HCT116 (cell line): ENCODE data around the gene C2CD2. TPM values are rescaled to one million over a fixed set of nuclear protein-coding genes. Genes with fewer than 3 reads are reported as not detected.

Experiments used
- ATAC-seq: fragments of 200-7000 bp; cut with Tn5 transposase; 2 replicates; pipeline ENCODE4 v1.9.1; 2020; ENCODE audit warnings: mild to moderate bottlenecking, moderate library complexity
- BruUV-seq: library from RNA; stranded (reverse); fragments of 400-500 nt; replicated peaks from 2 replicates; lab custom pipeline; 2021; lab: Mats Ljungman, UMichigan
- CTCF ChIA-PET: fragments of 300-600 bp; sonication (Branson Sonifier 250); formaldehyde crosslinking; loops from one replicate; lab custom pipeline; 2021; ENCODE audit warnings: antibody characterized with exemption; lab: Charles Lee
- POLR2A ChIA-PET: fragments of 300-600, 350-600 bp; sonication (Branson Sonifier 250); formaldehyde crosslinking; loops from one replicate; lab custom pipeline; 2021; ENCODE audit warnings: antibody characterized with exemption; lab: Charles Lee
- RAD21 ChIA-PET, 2 experiments: fragments of 300-600 bp; sonication (Branson Sonifier 250); formaldehyde crosslinking; loops; one replicate each; lab custom pipeline; 2023; ENCODE audit warnings: low total read pairs in 2 of 2; ENCODE audit not compliant: uncharacterized antibody in 2 of 2, unreplicated experiment in 2 of 2, low non-redundant PET in 1 of 2; lab: Charles Lee
- DNase-seq: peaks from one replicate; pipeline ENCODE4 v3.0.0-alpha.2; 2010; ENCODE audit warnings: low read depth, low spot score
- H2AFZ ChIP-seq: fragments of 200-600 bp; shearing (Covaris generic), sonication (generic); 2 replicates; pipeline ENCODE4 v1.6.1; 2017; ENCODE audit warnings: low read depth, mixed run types, mixed read lengths, antibody characterized with exemption, low read length; ENCODE audit not compliant: poor library complexity, severe bottlenecking
- H3K27ac ChIP-seq: 2 replicates; pipeline ENCODE4 v1.5.1; 2012; ENCODE audit warnings: low read depth, low read length
- H3K27me3 ChIP-seq: fragments of 200-600 bp; sonication (generic); 2 replicates; pipeline ENCODE4 v1.6.1; 2016; ENCODE audit warnings: mixed run types, low read length, mixed read lengths; ENCODE audit not compliant: insufficient read depth
- H3K36me3 ChIP-seq, 2 experiments: fragments of 200-500 bp in 1 of 2; fragments of 200-600 bp in 1 of 2; sonication (Bioruptor generic) in 1 of 2; sonication (generic) in 1 of 2; 2 replicates each; pipeline versions ENCODE4 v1.5.1 to v1.6.1; 2014 to 2016; ENCODE audit warnings: low read length in 2 of 2, inconsistent platforms in 1 of 2, mixed read lengths in 1 of 2, mixed run types in 1 of 2; ENCODE audit not compliant: insufficient read depth in 2 of 2, control insufficient read depth in 1 of 2
- H3K4me1 ChIP-seq, 2 experiments: fragments of 200-600 bp in 1 of 2; sonication (generic) in 1 of 2; 2 replicates each; pipeline versions ENCODE4 v1.5.1 to v1.6.1; 2012 to 2017; ENCODE audit warnings: low read length in 2 of 2, inconsistent platforms in 1 of 2, mild to moderate bottlenecking in 1 of 2, mixed read lengths in 1 of 2, mixed run types in 1 of 2, moderate library complexity in 1 of 2; ENCODE audit not compliant: insufficient read depth in 2 of 2, control insufficient read depth in 1 of 2
- H3K4me2 ChIP-seq: fragments of 200-600 bp; sonication (generic); 2 replicates; pipeline ENCODE4 v1.6.1; 2017; ENCODE audit warnings: mixed run types, low read length, mixed read lengths
- H3K4me3 ChIP-seq, 2 experiments: fragments of 200-600 bp in 1 of 2; sonication (generic) in 1 of 2; replicated peaks in 1 of 2; 2 replicates each; pipeline ENCODE4 v1.5.1; 2011 to 2016; ENCODE audit warnings: low read length in 2 of 2, control low read depth in 1 of 2, low read depth in 1 of 2, mild to moderate bottlenecking in 1 of 2, mixed read lengths in 1 of 2, mixed run types in 1 of 2
- H3K79me2 ChIP-seq: fragments of 200-600 bp; sonication (generic); 2 replicates; pipeline ENCODE4 v1.6.1; 2017; ENCODE audit warnings: mild to moderate bottlenecking, mixed run types, low read length, moderate library complexity, mixed read lengths; ENCODE audit not compliant: insufficient read depth
- H3K9ac ChIP-seq: fragments of 200-600 bp; sonication (generic); 2 replicates; pipeline ENCODE4 v1.6.1; 2016; ENCODE audit warnings: low read length, mixed read lengths
- H3K9me2 ChIP-seq: fragments of 200-600 bp; sonication (generic), shearing (Covaris generic); 2 replicates; pipeline ENCODE4 v1.6.1; 2017; ENCODE audit warnings: mixed run types, mild to moderate bottlenecking, moderate library complexity; ENCODE audit not compliant: insufficient read depth
- H3K9me3 ChIP-seq, 2 experiments: fragments of 200-500 bp in 1 of 2; fragments of 200-600 bp in 1 of 2; sonication (Bioruptor generic) in 1 of 2; sonication (generic) in 1 of 2; 2 replicates each; pipeline ENCODE4 v1.6.1; 2014 to 2017; ENCODE audit warnings: low read length in 2 of 2, mixed read lengths in 2 of 2, inconsistent platforms in 1 of 2, low read depth in 1 of 2, mild to moderate bottlenecking in 1 of 2, mixed run types in 1 of 2, moderate library complexity in 1 of 2; ENCODE audit not compliant: control insufficient read depth in 1 of 2, insufficient read depth in 1 of 2
- H4K20me1 ChIP-seq: fragments of 200-600 bp; sonication (generic), shearing (Covaris generic); 2 replicates; pipeline ENCODE4 v1.6.1; 2017; ENCODE audit warnings: mixed run types, mild to moderate bottlenecking, moderate library complexity; ENCODE audit not compliant: insufficient read depth
- EGR1 ChIP-seq: IDR thresholded peaks from 2 replicates; pipeline ENCODE4 v1.6.1; 2012; ENCODE audit warnings: low read depth
- ELF1 ChIP-seq: IDR thresholded peaks from 2 replicates; pipeline ENCODE4 v1.6.1; 2012; ENCODE audit warnings: low read depth, borderline replicate concordance
- EZH2 ChIP-seq: fragments of 200-600 bp; sonication (generic); IDR thresholded peaks from 2 replicates; pipeline ENCODE4 v1.6.1; 2017; ENCODE audit warnings: antibody characterized with exemption, mixed run types
- EZH2phosphoT487 ChIP-seq: fragments of 200-600 bp; IDR thresholded peaks from 2 replicates; pipeline ENCODE4 v1.6.1; 2018; ENCODE audit warnings: antibody characterized with exemption, borderline replicate concordance
- ZFX ChIP-seq: fragments of 450-650 bp; IDR thresholded peaks from 2 replicates; pipeline ENCODE4 v1.6.1; 2017
- ZNF274 ChIP-seq: fragments of 200-500 bp; sonication (Bioruptor generic); IDR thresholded peaks from 2 replicates; pipeline ENCODE4 v1.6.1; 2014; ENCODE audit warnings: mild to moderate bottlenecking, low read depth, low read length, inconsistent platforms
- intact Hi-C: fragments of 100-400 bp; cut with micrococcal nuclease; formaldehyde crosslinking; loops from 2 replicates; pipeline ENCODE4 v1.10.0; 2022
- total RNA-seq: library from RNA; stranded (reverse); gene quantifications from one replicate; pipeline ENCODE4 v1.2.1, GENCODE V29; 2021; ENCODE audit not compliant: unreplicated experiment
- TF ChIP-seq, protein P1 (sequence below): IDR thresholded peaks from 2 replicates; pipeline ENCODE4 v1.6.1; 2012
- TF ChIP-seq, protein P2 (sequence below): IDR thresholded peaks from 2 replicates; pipeline ENCODE4 v1.6.1; 2012; ENCODE audit warnings: low read depth
- TF ChIP-seq, protein P3 (sequence below), 3 experiments: fragments of 200-600 bp in 1 of 3; sonication (generic) in 1 of 3; IDR thresholded peaks in 2 of 3; conservative IDR thresholded peaks in 1 of 3; 2 replicates each; pipeline ENCODE4 v1.5.1; 2012 to 2017; ENCODE audit warnings: low read depth in 2 of 3, low read length in 2 of 3, antibody characterized with exemption in 1 of 3, borderline replicate concordance in 1 of 3, control low read depth in 1 of 3, mild to moderate bottlenecking in 1 of 3, mixed read lengths in 1 of 3, mixed run types in 1 of 3, moderate library complexity in 1 of 3; ENCODE audit not compliant: insufficient read depth in 1 of 3

C2CD2 gene
- total RNA-seq, 1 experiment from 2014 or later: 22.0 TPM

DNA sequence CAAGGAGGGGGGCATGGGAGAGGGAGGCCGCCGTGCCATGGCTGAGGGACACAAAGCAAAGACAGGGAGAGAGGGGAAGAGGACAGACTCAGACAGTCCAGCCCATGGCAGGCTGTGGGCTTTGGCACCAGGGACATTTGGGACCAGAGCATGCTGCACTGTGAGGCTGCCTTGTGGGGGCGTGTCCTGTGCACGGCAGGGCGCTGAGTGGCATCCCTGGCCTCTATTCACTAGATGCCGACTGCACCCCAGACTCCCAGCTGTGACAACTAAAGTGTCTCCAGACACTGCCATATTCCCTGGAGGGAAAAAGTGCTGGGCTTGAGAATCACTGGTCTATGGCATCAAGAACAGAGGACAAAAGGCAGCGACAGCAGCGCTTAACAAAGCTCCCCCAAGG is 56.1 kb downstream of the C2CD2 start (continued):
- no peak for TF ChIP-seq EGR1
- TF ChIP-seq, protein P1, sequence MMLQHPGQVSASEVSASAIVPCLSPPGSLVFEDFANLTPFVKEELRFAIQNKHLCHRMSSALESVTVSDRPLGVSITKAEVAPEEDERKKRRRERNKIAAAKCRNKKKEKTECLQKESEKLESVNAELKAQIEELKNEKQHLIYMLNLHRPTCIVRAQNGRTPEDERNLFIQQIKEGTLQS: no peak
- TF ChIP-seq ELF1: no peak

DNA sequence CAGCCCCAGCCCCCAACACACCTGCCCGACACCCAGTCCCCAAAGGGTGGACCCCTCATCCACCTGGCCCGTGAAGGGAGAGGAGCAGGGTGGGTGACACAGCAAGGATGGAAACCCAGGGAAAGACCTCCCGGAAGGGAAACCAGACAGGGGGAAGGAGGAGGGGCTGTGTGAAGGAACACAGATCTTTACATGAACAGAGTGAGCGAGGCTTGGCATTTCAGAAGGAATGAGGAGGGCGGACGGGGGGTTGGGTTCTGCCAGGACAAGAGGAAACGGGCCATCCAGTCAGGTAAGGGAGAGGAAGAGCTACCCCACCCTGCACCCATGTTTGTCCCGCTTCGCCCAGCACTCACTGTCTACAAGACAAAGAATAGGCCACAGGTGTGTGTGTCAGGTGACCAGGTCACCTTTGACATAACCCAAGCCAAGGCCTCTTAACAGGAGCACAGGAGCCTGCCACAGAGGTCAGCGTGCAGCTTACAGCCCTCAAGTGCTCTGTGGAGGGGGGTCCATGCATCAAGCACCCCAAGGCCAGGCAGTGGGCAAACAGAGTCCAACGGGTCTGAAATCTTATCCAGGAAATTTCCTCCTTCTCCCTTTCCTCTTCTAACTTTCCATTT is 56.7 kb downstream of the C2CD2 start:
- Histone ChIP-seq H3K4me2 (no peak overlapping the region), H3K4me3 (no peak overlapping the region), H3K9me2 (no peaks in the 10 kb centered on the region), H3K9me3 (no peaks in the 10 kb centered on the region), H4K20me1 (no peaks in the 10 kb centered on the region), H3K27me3 (no peaks in the 10 kb centered on the region), H3K27ac (no peak overlapping the region), H2AFZ (no peak overlapping the region), H3K36me3 (peaks cover 0 to 11% of the 10 kb centered on the region in 2 experiments; a peak in 1 of 4 replicates), H3K79me2 (no peaks in the 10 kb centered on the region), H3K9ac (no peak overlapping the region), H3K4me1 (peaks cover 0 to 6% of the 10 kb centered on the region in 2 experiments; a peak in 1 of 4 replicates)
- TF ChIP-seq EZH2phosphoT487 (no peak), ELF1 (no peak)
- POLR2A ChIA-PET: no interaction called here
- CTCF ChIA-PET: no interaction called here
- BruUV-seq: no TSS peak
- RAD21 ChIA-PET: no interaction called here
- intact Hi-C loops: no loop called here
- DNase-seq (no peak), ATAC-seq (no peak)

DNA sequence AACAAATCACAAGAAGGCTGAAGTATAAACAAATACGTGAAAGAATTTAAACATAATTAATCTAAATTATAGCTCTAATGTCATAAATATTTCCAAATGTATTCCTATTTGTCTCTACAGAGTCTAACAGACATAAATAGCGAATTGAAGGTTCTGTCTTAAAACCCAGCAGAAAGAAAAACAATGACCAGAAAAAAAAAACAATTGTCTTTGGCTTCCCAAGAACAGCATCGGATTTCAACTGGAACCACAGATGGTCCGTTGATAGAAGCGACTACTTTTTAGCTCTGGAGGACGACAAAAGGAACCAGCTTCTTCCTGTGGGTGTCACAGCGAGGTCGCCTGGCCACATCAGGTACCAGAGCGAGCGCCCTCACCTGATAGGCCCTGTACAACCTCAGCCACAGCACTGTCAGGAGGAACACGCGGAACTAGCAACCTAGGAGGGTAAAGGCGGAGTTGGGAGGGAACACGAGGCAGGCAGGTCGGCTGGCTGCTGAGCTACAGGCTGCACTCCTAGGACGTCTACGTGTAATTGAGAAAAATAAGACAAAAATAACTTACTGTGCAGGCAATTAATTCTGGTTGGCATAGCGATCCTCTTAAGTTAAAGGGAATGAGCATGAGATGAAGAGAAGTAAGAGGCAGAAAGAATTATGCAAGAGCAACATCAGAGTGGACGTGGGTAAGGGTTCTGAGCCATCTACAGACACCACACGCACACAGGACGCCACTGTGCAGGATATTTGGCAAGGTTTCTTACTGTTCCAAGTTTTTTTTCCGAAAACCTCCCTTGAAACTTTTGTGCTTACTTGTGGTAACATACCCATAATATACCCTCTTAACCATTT is 58.0 kb downstream of the C2CD2 start:
- CTCF ChIA-PET: no interaction called here
- RAD21 ChIA-PET: no interaction called here
- H3K4me2 ChIP-seq: no peak overlapping the region
- TF ChIP-seq ZNF274: no peak
- no peak for TF ChIP-seq EGR1
- TF ChIP-seq, protein P2, sequence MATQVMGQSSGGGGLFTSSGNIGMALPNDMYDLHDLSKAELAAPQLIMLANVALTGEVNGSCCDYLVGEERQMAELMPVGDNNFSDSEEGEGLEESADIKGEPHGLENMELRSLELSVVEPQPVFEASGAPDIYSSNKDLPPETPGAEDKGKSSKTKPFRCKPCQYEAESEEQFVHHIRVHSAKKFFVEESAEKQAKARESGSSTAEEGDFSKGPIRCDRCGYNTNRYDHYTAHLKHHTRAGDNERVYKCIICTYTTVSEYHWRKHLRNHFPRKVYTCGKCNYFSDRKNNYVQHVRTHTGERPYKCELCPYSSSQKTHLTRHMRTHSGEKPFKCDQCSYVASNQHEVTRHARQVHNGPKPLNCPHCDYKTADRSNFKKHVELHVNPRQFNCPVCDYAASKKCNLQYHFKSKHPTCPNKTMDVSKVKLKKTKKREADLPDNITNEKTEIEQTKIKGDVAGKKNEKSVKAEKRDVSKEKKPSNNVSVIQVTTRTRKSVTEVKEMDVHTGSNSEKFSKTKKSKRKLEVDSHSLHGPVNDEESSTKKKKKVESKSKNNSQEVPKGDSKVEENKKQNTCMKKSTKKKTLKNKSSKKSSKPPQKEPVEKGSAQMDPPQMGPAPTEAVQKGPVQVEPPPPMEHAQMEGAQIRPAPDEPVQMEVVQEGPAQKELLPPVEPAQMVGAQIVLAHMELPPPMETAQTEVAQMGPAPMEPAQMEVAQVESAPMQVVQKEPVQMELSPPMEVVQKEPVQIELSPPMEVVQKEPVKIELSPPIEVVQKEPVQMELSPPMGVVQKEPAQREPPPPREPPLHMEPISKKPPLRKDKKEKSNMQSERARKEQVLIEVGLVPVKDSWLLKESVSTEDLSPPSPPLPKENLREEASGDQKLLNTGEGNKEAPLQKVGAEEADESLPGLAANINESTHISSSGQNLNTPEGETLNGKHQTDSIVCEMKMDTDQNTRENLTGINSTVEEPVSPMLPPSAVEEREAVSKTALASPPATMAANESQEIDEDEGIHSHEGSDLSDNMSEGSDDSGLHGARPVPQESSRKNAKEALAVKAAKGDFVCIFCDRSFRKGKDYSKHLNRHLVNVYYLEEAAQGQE: no peak
- no peak for TF ChIP-seq ZFX
- TF ChIP-seq, protein P3, sequence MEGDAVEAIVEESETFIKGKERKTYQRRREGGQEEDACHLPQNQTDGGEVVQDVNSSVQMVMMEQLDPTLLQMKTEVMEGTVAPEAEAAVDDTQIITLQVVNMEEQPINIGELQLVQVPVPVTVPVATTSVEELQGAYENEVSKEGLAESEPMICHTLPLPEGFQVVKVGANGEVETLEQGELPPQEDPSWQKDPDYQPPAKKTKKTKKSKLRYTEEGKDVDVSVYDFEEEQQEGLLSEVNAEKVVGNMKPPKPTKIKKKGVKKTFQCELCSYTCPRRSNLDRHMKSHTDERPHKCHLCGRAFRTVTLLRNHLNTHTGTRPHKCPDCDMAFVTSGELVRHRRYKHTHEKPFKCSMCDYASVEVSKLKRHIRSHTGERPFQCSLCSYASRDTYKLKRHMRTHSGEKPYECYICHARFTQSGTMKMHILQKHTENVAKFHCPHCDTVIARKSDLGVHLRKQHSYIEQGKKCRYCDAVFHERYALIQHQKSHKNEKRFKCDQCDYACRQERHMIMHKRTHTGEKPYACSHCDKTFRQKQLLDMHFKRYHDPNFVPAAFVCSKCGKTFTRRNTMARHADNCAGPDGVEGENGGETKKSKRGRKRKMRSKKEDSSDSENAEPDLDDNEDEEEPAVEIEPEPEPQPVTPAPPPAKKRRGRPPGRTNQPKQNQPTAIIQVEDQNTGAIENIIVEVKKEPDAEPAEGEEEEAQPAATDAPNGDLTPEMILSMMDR (IDR thresholded peaks at IDR 0.05 in 2 of 3, conservative IDR thresholded peaks at IDR 0.05 in 1 of 3; ENCODE audit: borderline replicate concordance in 1 of 3, insufficient read depth in 1 of 3, low read depth in 2 of 3, low read length in 2 of 3): no peak
- TF ChIP-seq EZH2: no peak

More for the DNA sequence above, 58.0 kb downstream of the C2CD2 start:
- POLR2A ChIA-PET: no interaction called here
- DNase-seq: no peak
- H3K27me3 ChIP-seq: no peaks in the 10 kb centered on the region
- H3K9me3 ChIP-seq: no peaks in the 10 kb centered on the region
- H3K9me2 ChIP-seq: no peaks in the 10 kb centered on the region
- no TSS peak for BruUV-seq
- H3K4me3 ChIP-seq: no peak overlapping the region
- H3K79me2 ChIP-seq: no peaks in the 10 kb centered on the region
- no peaks in the 10 kb centered on the region; a peak in 1 of 4 replicates for H3K36me3 ChIP-seq
- no peak overlapping the region for H2AFZ ChIP-seq
- ATAC-seq: no peak
- intact Hi-C loops: no loop called here
- H3K4me1 ChIP-seq: peaks cover 0 to 6% of the 10 kb centered on the region in 2 experiments; a peak in 1 of 4 replicates
- H3K9ac ChIP-seq: no peak overlapping the region
- H3K27ac ChIP-seq: no peak overlapping the region
- H4K20me1 ChIP-seq: no peaks in the 10 kb centered on the region
